CD8-positive, alpha-beta memory T cell (primary cell): ENCODE results near the gene MRPL11. TPM values are rescaled to one million over a fixed set of nuclear protein-coding genes. Genes with fewer than 3 reads are reported as not detected.

ENCODE experiments used
- CTCF ChIA-PET: fragments of 350-600 bp; sonication (Branson Sonifier 250); formaldehyde crosslinking; loops from one replicate; lab custom pipeline; 2021; ENCODE audit warnings: antibody characterized with exemption; lab: Charles Lee
- POLR2A ChIA-PET: fragments of 350-600 bp; sonication (Branson Sonifier 250); formaldehyde crosslinking; loops from one replicate; lab custom pipeline; 2021; ENCODE audit warnings: antibody characterized with exemption; lab: Charles Lee
- DNase-seq, 5 donors: peaks; one replicate each; pipeline versions ENCODE4 v3.0.0 to v3.0.0-alpha.2; 2020 to 2022; ENCODE audit warnings: mixed read lengths in 1 of 5
- H3K27ac ChIP-seq: one replicate; pipeline ENCODE4 v1.7.0; 2013; ENCODE audit warnings: low read depth, mild to moderate bottlenecking, low read length, moderate library complexity
- H3K27me3 ChIP-seq: 2 replicates; pipeline ENCODE4 v1.7.0; 2013; ENCODE audit warnings: low read length, mild to moderate bottlenecking; ENCODE audit not compliant: insufficient read depth, poor library complexity, severe bottlenecking
- H3K36me3 ChIP-seq: 2 replicates; pipeline ENCODE4 v1.7.0; 2013; ENCODE audit warnings: mild to moderate bottlenecking, low read length, moderate library complexity; ENCODE audit not compliant: insufficient read depth
- H3K4me1 ChIP-seq: 2 replicates; pipeline ENCODE4 v1.7.0; 2013; ENCODE audit warnings: mild to moderate bottlenecking, low read length, moderate library complexity; ENCODE audit not compliant: insufficient read depth
- H3K4me3 ChIP-seq: 2 replicates; pipeline ENCODE4 v1.7.0; 2013; ENCODE audit warnings: mild to moderate bottlenecking, low read length
- H3K9me3 ChIP-seq: 2 replicates; pipeline ENCODE4 v1.7.0; 2013; ENCODE audit warnings: mild to moderate bottlenecking, low read length
- H3K27ac Mint-ChIP-seq, 8 donors: one replicate each; pipeline ENCODE4 v1.8.0; 2020 to 2021; ENCODE audit warnings: mixed read lengths in 8 of 8, mild to moderate bottlenecking in 6 of 8, inconsistent platforms in 3 of 8, moderate library complexity in 3 of 8
- H3K27me3 Mint-ChIP-seq, 2 donors: one replicate each; pipeline ENCODE4 v1.8.0; 2020 to 2021; ENCODE audit warnings: mixed read lengths in 2 of 2, mild to moderate bottlenecking in 1 of 2, moderate library complexity in 1 of 2
- H3K36me3 Mint-ChIP-seq, 3 donors: one replicate each; pipeline ENCODE4 v1.8.0; 2020 to 2021; ENCODE audit warnings: mixed read lengths in 3 of 3, inconsistent platforms in 1 of 3, mild to moderate bottlenecking in 1 of 3
- H3K4me1 Mint-ChIP-seq, 3 donors: one replicate each; pipeline ENCODE4 v1.8.0; 2020 to 2021; ENCODE audit warnings: mixed read lengths in 3 of 3, inconsistent platforms in 1 of 3, mild to moderate bottlenecking in 1 of 3
- H3K4me3 Mint-ChIP-seq, 7 donors: one replicate each; pipeline ENCODE4 v1.8.0; 2020 to 2021; ENCODE audit warnings: mixed read lengths in 7 of 7, mild to moderate bottlenecking in 6 of 7, moderate library complexity in 4 of 7, inconsistent platforms in 2 of 7
- H3K9me3 Mint-ChIP-seq, 5 donors: one replicate each; pipeline ENCODE4 v1.8.0; 2020 to 2022; ENCODE audit warnings: mixed read lengths in 5 of 5, mild to moderate bottlenecking in 3 of 5, moderate library complexity in 2 of 5, inconsistent platforms in 1 of 5
- polyA plus RNA-seq: library from polyadenylated mRNA; unstranded; fragments of 300-500 nt; fragmentation: Illumina TruSeq; gene quantifications from one replicate; pipeline ENCODE4 v1.2.3, GENCODE V29; 2021
- total RNA-seq, 2 experiments: library from RNA; stranded (reverse); gene quantifications; one replicate each; pipeline ENCODE4 v1.2.3, GENCODE V29; 2021

Gene MRPL11
- total RNA-seq (100 to 1,000 TPM; 148 to 152 TPM), polyA plus RNA-seq (86.9 TPM)

- peaks cover 22% of the 10 kb centered on the region for H3K36me3 ChIP-seq
- Mint-ChIP-seq H3K27me3 (peaks cover 1 to 10% of the 10 kb centered on the region in 2 donors), H3K9me3 (peaks cover 1 to 11% (median 9%) of the 10 kb centered on the region in 5 donors), H3K4me1 (peaks cover 8 to 16% (median 8%) of the 10 kb centered on the region in 3 donors), H3K27ac (peak within 1 kb of the TSS; percentile 77 to 100 (median 97)), H3K36me3 (peaks cover 11 to 32% (median 16%) of the 10 kb centered on the region in 3 donors), H3K4me3 (peak within 1 kb of the TSS; percentile 80 to 94 (median 92))
- peaks cover 7% of the 10 kb centered on the region for H3K4me1 ChIP-seq
- H3K27me3 ChIP-seq: no peaks in the 10 kb centered on the region
- ChIA-PET CTCF (interaction anchor here (0.6 to 2.6 kb wide), 29 partner anchors 8 to 239 kb away, joined by 3 to 18 read pairs (median 4); partner anchors contain the start of genes CTSF, DPP3, NPAS4 and PELI3), POLR2A (interaction anchor here (0.5 to 1.6 kb wide), 9 partner anchors 17 to 935 kb away, joined by 3 to 16 read pairs (median 5); partner anchors contain the start of genes DPP3, PELI3 and RBM4B)
- H3K27ac ChIP-seq: peak within 1 kb of the TSS; percentile 67
- H3K9me3 ChIP-seq: no peaks in the 10 kb centered on the region
- peak; percentile 73 to 91 (median 86) for DNase-seq
- peak within 1 kb of the TSS; percentile 68 for H3K4me3 ChIP-seq
Observed at GRCh38 chr11:66438504-66439466, at the start of gene MRPL11. Gene MRPL11 (minus strand): TSS chr11:66438848. CDS start chr11:66438754, 94 bp downstream.

GRCh38 chr11:66484806-66485380, 46.2 kb upstream of the MRPL11 start:
- Histone ChIP-seq H3K4me3 (no peak overlapping the region), H3K9me3 (no peaks in the 10 kb centered on the region), H3K4me1 (peaks cover 8% of the 10 kb centered on the region), H3K27me3 (no peaks in the 10 kb centered on the region), H3K36me3 (no peaks in the 10 kb centered on the region), H3K27ac (no peak overlapping the region)
- ChIA-PET POLR2A (no interaction called here), CTCF (interaction anchor here (1.2 kb wide), 2 partner anchors 26 to 906 kb away, joined by 3 read pairs; partner anchors contain the start of genes BBS1 and RAD9A)
- Mint-ChIP-seq H3K27me3 (no peaks in the 10 kb centered on the region), H3K4me1 (peaks cover 7 to 28% (median 16%) of the 10 kb centered on the region in 3 donors), H3K4me3 (no peak overlapping the region), H3K27ac (peak overlapping the region in 1 of 8 donors; percentile 41), H3K36me3 (peaks cover 0 to 67% (median 4%) of the 10 kb centered on the region in 3 donors), H3K9me3 (no peaks in the 10 kb centered on the region)
- no peak for DNase-seq

- Mint-ChIP-seq H3K4me3 (peak within 1 kb of the TSS; percentile 87 to 99 (median 92)), H3K27me3 (peaks cover 0 to 1% of the 10 kb centered on the region in 2 donors), H3K4me1 (peaks cover 22 to 40% (median 30%) of the 10 kb centered on the region in 3 donors), H3K36me3 (peaks cover 0 to 30% (median 0%) of the 10 kb centered on the region in 3 donors), H3K9me3 (no peaks in the 10 kb centered on the region), H3K27ac (peak within 1 kb of the TSS; percentile 74 to 97 (median 92))
- Histone ChIP-seq H3K36me3 (no peaks in the 10 kb centered on the region), H3K27me3 (no peaks in the 10 kb centered on the region), H3K4me1 (peaks cover 18% of the 10 kb centered on the region), H3K4me3 (peak within 1 kb of the TSS; percentile 90), H3K9me3 (no peaks in the 10 kb centered on the region), H3K27ac (peak within 1 kb of the TSS; percentile 83)
- CTCF ChIA-PET: interaction anchor here (0.6 to 1.7 kb wide), 9 partner anchors 10 to 197 kb away, joined by 3 to 9 read pairs (median 4); partner anchors contain the start of genes MRPL11, PELI3 and RBM4B
- peak; percentile 93 to 97 (median 94) for DNase-seq
- POLR2A ChIA-PET: interaction anchor here (0.6 to 2.5 kb wide), 13 partner anchors 8 to 916 kb away, joined by 3 to 43 read pairs (median 3); partner anchors contain the start of genes ACTN3, BBS1, MRPL11 and PELI3
Observed at GRCh38 chr11:66480117-66480938, 41.7 kb upstream of the MRPL11 start, which contains the start of gene DPP3. Gene DPP3 (plus strand): TSS chr11:66480434. CDS start chr11:66482201, 1,767 bp downstream.

GRCh38 chr11:66479394-66480116, 40.9 kb upstream of the MRPL11 start:
- ChIA-PET CTCF (interaction anchor here (0.6 to 1.7 kb wide), 13 partner anchors 8 to 198 kb away, joined by 3 to 9 read pairs (median 4); partner anchors contain the start of genes CCDC87, MRPL11, PELI3 and RBM4B), POLR2A (interaction anchor here (0.6 to 2.5 kb wide), 12 partner anchors 9 to 915 kb away, joined by 3 to 43 read pairs (median 4); partner anchors contain the start of genes ACTN3, BBS1, MRPL11 and PELI3)
- peaks cover 0 to 24% (median 0%) of the 10 kb centered on the region in 3 donors for H3K36me3 Mint-ChIP-seq
- Histone ChIP-seq H3K27ac (peak overlapping the region; percentile 83), H3K9me3 (no peaks in the 10 kb centered on the region), H3K36me3 (no peaks in the 10 kb centered on the region), H3K27me3 (no peaks in the 10 kb centered on the region), H3K4me3 (peak overlapping the region; percentile 90), H3K4me1 (peaks cover 18% of the 10 kb centered on the region)
- peak overlapping the region; percentile 74 to 97 (median 92) for H3K27ac Mint-ChIP-seq
- H3K27me3 Mint-ChIP-seq: peaks cover 0 to 1% of the 10 kb centered on the region in 2 donors
- H3K4me3 Mint-ChIP-seq: peak overlapping the region; percentile 87 to 99 (median 92)
- DNase-seq: peak in 1 of 5 donors; percentile 11
- H3K9me3 Mint-ChIP-seq: no peaks in the 10 kb centered on the region
- H3K4me1 Mint-ChIP-seq: peaks cover 22 to 40% (median 30%) of the 10 kb centered on the region in 3 donors

GRCh38 chr11:66478729-66479393, 40.2 kb upstream of the MRPL11 start:
- H3K27me3 Mint-ChIP-seq: peaks cover 0 to 1% of the 10 kb centered on the region in 2 donors
- Histone ChIP-seq H3K27me3 (no peaks in the 10 kb centered on the region), H3K27ac (peak overlapping the region; percentile 83), H3K4me1 (peaks cover 18% of the 10 kb centered on the region), H3K36me3 (no peaks in the 10 kb centered on the region), H3K9me3 (no peaks in the 10 kb centered on the region), H3K4me3 (peak overlapping the region; percentile 90)
- DNase-seq: peak in 2 of 5 donors; percentile 17 to 34
- no peaks in the 10 kb centered on the region for H3K9me3 Mint-ChIP-seq
- peak overlapping the region; percentile 87 to 99 (median 92) for H3K4me3 Mint-ChIP-seq
- H3K27ac Mint-ChIP-seq: peak overlapping the region; percentile 74 to 97 (median 92)
- peaks cover 0 to 30% (median 0%) of the 10 kb centered on the region in 3 donors for H3K36me3 Mint-ChIP-seq
- H3K4me1 Mint-ChIP-seq: peaks cover 22 to 40% (median 30%) of the 10 kb centered on the region in 3 donors
- ChIA-PET POLR2A (interaction anchor here (2.0 to 2.5 kb wide), 2 partner anchors 12 to 199 kb away, joined by 13 to 43 read pairs; partner anchors contain the start of genes PELI3 and RBM4B), CTCF (interaction anchor here (1.0 to 1.5 kb wide), 4 partner anchors 7 to 113 kb away, joined by 3 to 5 read pairs (median 4); partner anchors contain the start of gene CCDC87)
